HG03095 (cell line): Measurements from ENCODE around the gene TMEM181.

Experiments used
- ATAC-seq: cut with Tn5 transposase; IDR thresholded peaks from one replicate; pipeline ENCODE4 v1.9.1; 2021; ENCODE audit warnings: moderate library complexity; ENCODE audit not compliant: unreplicated experiment

TMEM181 gene

DNA sequence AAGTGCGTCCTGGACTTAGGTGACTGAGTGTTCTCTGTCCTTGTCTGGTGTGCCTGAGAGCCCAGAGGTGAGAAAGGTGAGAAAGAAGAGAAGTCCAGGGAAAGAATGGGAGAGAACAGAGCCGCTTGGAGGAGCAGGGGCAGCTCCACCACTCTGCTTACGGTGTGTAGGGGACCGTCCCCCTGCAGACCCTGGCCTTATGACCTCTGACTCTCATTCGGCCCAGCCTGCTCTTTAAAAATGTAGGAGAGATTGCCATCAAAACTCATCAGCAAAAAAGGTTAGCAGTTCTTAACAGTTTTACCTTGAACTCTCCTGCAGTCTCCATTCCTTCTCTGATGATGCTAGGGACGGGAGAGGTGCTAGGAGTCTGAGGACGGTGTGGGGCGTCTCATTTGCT, 2.0 kb downstream of the TMEM181 start:
- no peak for ATAC-seq

DNA sequence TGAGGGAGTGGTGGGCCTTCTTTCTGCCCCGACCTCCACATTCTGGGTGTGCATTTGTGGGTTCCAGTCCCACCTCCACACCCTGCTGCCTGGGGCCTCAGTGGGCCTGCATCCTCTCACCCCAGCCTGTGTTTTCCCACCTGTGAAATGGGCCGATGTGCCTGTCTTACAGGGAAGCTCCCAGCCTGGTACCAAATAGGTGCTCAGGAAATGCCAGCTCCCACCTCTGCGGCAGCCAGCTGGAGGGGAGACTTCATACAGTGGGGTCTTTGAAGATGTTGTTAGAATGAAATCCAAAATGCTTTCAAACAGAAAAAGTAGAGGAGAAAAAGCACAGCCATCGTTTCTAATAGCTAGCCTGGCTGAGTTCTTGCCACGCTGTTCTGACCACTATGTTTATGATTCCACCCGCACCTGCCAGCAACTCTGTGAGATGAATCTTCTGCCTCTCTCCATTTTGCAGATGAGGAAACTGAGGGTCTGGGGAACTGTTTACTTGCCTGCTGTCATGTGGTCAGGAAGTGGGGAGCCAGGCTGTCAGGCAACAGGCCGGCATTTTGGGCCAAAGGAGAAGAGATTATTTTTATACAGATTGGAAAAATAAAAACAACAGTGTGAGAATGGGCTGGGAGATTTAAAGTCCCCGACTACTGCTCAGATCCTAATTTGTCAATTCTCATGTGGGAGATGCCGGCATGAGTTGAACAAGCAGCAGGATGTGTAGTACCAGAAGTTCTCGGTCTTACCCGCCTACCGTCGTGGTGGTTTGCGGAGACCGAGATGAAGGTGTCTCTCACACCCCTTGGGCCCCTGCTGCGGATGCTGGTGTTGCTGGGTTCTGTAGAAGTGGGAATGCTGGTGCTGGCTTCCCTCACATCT, 4.6 kb downstream of the TMEM181 start:
- ATAC-seq: no peak

DNA sequence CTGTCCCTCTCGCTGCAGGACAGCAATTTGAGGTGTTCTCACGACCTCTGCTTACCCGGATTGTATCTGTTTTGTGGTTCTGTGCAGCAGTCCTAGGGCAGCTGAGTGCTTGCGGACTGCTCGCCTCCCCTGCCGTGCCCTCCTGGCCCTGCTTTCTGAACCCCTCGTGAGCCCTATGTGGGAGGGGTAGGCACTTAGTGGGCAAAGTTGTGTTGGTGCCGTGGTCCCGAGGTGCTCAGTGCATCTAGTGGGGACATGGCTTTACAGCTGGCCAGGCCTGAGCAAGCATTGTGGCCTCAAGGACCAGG, 5.2 kb downstream of the TMEM181 start:
- no peak for ATAC-seq

DNA sequence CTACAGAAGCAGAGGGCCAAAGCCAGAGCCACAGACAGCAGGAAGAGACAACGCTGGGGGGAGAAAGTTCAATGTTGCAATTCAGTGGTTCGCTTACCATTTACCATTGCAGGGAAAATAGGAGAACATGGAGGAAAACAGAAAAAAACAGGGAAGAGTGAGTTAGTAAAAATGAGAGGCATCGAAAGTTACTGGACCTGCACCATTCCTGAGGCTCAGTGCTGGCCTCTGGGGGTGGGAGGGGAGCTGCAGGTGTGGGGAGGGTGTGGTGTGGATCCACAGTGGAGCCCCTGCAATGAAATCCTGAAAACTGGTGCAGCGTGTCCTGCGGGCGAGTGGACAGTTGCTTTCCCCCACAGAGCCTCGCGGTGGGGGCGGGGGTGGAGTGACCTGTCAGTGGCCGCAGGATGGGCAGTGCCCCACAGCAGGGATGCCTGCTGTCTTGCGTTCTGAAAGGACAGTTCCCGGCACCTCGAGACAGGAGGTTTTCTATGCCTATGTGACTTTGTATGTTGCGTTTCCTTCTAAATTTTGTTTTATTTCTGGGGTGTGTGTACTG, 5.7 kb downstream of the TMEM181 start:
- ATAC-seq: no peak

DNA sequence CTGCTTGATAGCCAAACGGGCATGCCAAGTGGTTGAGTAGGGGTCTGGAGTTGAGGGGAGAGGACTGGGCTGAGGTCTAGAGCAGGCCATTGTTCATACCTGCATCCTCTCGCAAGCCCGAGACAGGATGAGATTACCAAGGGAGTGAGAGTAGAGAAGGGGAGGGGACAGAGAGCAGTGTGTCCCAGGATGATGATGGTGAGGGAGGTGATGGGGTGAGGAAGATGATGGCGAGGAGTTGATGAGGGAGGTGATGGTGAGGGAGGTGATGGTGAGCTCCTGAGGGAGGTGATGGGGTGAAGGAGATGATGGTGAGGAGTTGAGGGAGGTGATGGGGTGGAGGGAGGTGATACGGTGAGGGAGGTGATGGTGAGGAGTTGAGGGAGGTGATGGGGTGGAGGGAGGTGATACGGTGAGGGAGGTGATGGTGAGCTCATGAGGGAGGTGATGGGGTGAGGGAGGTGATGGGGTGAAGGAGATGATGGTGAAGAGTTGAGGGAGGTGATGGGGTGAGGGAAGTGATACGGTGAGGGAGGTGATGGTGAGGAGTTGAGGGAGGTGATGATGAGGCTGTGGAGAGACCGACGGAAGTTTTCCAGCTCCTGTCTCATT, 6.4 kb downstream of the TMEM181 start:
- no peak for ATAC-seq

DNA sequence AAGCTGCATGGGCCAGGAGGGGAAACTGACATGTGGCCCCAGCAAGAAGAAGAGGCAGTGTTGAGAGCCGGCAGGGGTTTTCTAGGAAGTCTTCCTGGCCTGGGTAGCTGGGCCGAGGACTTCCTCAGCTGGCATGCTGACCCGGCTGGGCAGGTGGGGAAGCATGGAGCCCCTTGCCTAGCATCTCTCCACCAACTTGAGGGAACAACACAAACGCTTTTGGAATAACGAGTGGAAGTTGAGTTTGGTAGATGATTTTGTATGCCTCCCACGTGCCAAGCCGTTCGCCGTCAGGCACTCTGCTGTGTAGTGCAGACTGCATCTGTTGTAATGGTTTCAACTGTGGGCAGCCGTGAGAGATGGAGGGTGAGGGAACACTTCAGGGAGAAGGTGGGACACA, 7.3 kb downstream of the TMEM181 start:
- ATAC-seq: no peak

DNA sequence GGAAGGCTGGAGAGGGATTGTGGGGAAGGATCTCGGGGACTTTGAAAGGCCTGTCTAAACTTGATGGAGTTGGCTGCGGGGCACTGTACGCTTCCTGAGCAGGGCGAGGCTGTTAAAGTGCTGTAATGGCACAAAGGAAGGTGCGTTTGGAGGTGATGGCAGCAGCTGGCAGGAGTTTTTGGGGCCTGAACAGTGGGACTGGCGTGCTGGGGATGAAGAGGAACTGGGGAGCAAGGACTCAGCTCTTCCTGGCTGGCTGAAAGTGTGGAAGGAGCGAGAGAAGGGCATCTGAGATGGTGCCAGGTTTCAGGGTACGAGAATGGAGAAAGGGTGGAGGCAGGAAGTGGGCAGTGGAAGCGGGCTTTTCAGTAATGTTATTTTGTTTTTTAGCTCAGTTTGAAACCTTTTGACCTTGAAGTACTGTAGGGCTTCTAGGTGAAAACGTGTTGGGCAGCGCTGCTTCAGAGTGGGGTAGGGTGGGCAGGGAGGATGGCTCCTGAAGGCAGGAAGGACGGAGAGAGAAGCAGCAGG, 8.0 kb downstream of the TMEM181 start:
- no peak for ATAC-seq

DNA sequence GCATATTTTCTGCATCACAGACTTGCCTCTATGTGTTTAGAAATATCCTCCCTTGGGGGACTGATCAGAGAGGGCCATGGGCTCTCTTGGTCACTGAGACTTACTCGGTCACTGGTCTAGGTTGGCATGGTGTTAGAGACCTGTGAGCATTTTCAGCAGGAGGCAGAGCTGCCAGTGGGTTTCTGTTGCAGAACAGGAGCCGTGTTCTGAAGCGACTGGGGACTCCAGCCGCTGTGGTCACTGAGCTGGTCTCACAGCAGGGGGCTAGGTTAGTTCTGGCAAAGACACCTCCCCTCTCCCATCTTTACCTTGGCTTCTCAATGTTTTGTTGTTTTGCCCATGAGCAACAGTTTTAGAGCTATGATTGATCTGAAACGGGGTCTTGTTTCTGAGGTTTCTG, 8.7 kb downstream of the TMEM181 start:
- ATAC-seq: no peak

DNA sequence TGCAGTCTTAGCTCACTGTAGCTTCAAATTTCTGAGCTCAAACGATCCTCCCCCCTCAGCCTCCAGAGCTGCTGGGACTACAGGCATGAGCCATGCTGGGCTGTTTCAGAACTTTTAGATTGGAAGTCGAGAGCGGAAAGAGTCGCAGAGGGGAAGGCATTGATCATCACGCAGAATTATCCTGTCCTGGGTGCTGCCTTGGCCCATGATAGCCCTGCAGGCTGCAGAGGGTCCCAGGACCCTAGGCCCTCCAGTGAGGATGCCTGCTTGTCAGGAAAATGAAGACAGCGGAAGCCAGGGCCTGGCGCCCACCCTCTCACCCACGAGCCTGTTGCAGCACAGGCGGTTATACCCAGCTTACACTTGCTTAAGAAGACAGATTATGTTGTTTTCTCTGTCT, 9.1 kb downstream of the TMEM181 start:
- no peak for ATAC-seq

DNA sequence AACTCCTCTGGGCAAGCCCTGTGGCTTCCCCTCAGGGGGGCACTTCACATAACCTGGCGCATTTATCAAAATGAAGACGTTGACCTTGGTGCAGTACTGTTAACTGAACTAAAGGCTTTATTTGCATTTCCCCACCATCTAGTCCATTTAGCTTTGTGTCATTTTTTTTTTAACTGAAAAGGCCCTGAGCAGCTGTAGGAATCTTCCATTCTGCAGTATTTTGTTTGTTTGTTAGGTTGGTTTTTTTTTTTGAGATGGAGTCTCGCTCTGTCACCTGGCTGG, 10.7 kb downstream of the TMEM181 start:
- no peak for ATAC-seq

DNA sequence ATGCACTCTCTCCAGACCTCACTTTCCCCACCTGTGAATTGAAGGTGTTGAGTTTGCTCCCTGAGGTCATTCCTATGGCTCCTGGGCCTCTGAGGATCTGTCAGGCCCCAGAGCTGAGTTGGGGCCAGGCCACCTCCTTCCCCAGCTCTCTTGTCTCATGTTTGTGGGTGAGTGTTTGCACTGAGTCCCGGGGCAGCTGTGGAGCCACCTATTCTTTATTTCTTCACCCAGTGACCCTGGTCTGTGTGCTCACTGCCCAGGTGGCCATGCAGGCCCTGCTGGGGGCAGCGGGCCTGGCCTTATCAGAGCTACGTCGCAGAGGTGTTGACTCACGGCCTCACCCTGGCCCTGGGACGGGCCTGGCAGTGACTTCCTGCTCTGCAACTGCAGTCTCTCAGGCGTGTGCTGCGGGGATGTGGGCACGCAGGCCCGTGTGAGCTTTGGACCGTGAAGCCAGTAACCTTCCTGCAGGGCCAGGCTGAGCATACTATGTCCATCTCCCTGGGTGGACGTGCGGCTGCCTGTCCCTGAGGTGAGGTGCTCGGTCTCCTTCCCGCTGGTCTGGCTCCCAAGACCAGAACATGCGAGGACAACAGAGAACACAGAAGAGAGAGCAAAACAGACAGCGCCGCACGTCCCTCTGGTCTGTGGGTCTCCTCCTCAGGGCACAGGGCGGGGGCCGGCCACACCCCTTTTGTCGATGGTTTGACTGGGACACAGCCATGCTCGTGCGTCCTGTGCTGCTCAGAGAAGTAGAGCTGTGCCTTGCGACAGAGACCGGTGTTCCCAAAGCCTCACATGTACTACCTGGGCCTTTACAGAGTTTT, 12.1 kb downstream of the TMEM181 start:
- no peak for ATAC-seq

DNA sequence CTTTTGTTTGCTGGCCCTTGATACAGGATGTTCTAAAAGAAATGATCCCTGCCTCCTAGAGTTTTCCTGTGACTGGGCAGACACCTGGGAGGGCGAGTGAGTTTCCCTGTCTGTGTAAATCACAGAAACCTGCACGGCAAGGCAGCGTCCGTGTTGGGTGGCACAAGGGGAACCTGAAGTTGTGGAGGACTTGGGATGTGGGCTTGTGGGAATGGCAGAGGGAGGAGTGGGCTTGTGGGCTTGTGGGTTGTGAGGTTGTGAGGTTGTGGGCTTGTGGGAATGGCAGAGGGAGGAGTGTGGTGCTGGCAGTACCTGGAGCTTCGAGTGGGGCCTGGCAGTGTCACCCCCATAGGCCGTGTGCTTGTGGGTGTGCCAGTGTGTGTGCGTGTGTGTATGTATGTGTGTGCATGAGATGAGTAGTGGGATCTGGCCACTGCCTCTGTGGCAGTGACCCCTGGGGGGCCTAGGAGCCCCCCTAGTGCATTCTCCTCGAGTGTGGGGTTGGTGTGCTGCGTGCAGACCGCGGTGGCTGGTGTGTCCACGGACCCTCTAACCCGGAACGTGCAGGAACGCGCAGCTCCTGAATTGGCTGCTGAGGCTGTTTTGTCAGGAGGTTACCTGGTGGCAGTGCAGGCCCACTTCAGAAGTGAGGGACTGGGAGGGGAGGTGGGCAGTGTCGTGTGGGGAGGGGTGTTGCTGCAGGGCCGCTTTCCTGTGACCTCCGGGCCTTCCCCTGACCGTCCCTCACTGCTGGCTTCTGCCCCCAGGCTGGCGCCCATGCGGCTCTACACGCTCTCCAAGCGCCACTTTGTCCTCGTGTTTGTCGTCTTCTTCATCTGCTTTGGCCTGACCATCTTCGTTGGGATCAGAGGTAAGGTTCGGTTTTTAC, 13.0 kb downstream of the TMEM181 start:
- no peak for ATAC-seq

DNA sequence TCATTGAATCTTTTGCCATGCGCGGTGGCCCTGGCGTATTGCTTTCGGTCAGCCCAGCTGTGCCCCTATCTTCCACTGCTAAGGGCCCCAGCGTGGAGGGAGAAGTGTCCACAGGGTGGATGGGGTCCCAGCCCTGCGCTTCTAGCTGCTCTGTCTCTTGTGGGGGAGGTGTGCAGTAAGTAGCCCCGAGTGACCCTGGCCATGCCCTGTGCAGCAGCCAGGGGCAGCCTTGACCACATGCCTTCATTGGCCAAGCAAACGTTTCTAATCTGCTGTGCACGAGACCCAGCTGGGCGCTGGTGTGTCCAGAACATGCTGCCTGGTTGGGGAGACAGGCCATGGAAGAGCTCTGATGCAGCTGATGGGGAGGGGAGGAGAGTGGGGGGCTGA, 13.6 kb downstream of the TMEM181 start:
- ATAC-seq: no peak

DNA sequence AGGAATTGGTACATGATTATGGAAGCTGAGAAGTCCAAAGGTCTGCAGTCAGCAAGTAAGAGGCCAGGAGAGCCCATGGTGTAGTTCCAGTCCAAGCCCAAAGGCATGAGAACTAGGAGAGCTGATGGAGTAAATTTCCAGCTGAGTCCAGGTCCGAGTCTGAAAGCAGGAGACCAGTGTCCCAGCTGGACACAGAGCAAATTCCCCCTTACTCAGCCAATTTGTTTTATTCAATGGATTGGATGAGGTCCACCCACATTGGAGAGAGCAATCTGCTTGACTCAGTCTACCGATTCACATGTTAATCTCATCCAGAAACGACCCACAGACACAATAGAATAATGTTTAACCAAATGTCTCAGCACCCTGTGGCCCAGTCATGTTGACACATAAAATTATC, 14.9 kb downstream of the TMEM181 start:
- no peak for ATAC-seq

DNA sequence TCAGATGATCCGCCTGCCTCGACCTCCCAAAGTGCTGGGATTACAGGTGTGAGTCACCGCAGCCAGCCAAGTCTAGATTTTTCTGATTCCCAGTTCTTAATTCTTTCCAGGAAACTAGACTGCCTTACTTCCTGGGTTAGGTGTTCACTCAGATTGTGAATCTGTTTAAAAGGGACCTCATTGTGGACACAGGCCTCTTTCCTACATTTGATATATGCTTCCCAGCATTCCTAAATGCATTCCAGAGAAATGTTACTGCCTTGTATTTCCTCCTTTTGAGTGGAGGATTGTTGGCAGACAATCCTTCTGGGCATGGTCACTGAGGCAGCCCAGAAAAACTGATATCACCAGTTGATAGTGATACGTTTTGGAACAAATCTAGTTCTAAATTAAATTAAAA, 15.7 kb downstream of the TMEM181 start:
- ATAC-seq: no peak

DNA sequence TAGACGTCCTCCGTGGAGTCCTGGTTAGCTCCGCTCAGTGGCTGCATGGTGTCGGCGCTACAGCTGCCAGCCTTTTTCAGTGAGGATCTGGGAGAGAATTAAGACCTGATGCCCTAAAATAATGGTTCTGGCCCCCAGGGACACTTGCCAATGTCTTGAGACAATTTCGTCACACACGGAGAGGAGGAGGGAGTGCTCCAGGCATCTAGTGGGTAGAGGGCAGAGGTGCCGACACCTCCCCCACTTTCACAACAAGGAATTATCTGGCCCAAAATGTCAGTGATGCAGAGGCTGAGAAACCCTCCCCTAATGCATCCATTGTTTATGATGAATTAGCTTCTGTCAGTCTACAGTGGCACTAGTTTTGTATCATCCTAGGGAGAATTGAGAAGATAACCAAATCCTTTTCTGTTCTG, 24.4 kb downstream of the TMEM181 start:
- ATAC-seq: no peak

DNA sequence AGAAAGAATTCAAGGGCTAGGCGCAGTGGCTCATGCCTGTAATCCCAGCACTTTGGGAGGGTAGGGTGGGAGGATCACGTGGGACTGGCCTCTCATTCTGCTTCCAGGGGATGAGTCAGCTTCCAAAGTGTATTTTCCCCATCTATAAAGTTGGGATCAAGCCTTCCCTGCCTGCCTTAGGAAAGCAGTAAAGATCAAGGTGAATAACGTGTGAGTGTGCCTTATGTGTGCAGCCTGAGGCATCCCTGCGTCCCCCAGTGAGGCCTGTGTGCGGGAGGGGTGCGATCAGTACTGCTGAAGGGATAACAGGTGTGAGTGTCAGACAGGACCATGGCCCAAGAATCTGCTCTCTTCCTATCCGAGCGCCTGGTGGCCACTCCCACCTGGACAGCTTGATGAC, 26.8 kb downstream of the TMEM181 start:
- no peak for ATAC-seq

DNA sequence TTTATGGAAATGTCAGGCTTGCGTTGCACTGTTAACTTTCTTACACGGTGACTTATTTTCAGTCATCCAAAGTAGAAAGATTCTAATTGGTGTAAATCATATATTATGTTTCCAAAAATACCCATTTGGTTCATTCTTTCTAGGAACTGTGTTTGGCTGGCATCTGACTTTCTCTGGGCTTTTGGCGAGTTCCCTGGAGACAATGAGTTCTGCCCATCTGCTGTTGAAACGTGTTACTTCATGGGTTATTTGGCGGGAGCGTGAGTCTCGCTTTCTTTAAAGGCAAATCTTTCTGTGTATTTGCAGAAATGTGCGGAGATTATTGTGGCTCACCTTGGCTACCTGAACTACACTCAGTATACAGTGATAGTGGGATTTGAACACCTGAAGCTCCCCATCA, 29.5 kb downstream of the TMEM181 start:
- no peak for ATAC-seq

DNA sequence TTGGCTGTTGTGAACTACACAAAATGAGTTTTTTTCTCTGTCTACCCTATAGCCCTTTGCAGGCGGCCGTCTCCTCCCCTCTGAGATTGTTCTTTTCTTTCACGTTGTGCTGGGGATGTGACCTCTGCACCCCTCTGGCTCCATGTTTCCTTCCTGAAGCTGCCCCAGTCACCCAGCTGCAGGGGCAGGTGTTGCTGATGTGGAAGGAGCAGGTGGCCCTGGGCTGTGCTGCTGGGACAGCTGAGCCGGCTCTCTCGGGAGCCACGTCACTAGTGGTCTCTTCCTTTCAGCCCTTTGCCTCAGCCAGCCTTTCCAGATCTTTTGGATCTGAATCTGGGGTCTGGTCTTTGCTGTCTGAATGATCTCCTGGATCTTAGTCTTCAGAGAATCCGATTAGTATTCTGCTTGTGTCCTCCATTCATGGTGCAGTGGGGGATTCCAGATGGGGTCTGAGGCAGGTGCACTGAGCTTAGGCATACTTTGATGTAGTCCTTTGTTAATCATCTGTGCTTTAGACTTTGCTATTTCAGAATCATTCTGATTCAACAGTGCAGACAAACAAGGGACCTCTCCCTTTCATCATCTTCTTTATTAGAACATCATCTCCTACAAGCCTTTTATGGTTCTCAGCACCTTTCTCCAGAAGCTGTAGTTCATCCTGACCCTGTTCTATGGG, 31.4 kb downstream of the TMEM181 start:
- ATAC-seq: no peak

DNA sequence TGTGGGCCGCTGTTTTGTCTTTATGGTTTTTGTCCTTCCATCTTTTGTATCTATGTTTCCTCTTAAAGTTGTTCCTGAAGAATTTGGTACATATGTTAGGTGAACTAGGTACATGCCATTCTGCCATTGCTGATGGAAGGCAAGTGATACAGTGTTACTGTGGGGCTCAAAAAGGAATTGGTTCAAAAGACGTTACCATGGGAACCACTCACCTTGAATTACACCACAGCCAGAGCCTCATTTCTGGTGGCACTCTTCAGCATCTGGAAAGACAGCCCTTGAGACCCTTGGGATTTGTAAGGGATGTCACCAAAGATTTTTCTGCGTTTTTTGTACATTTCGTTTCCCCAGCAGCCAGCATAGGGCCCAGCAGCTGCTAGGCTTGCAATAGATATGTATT, 31.9 kb downstream of the TMEM181 start:
- no peak for ATAC-seq
